HG03571 (cell line): ENCODE results near the gene SDK1.

Experiments
- ATAC-seq: cut with Tn5 transposase; IDR thresholded peaks from one replicate; pipeline ENCODE4 v1.9.1; 2021; ENCODE audit not compliant: unreplicated experiment

SDK1 gene

DNA sequence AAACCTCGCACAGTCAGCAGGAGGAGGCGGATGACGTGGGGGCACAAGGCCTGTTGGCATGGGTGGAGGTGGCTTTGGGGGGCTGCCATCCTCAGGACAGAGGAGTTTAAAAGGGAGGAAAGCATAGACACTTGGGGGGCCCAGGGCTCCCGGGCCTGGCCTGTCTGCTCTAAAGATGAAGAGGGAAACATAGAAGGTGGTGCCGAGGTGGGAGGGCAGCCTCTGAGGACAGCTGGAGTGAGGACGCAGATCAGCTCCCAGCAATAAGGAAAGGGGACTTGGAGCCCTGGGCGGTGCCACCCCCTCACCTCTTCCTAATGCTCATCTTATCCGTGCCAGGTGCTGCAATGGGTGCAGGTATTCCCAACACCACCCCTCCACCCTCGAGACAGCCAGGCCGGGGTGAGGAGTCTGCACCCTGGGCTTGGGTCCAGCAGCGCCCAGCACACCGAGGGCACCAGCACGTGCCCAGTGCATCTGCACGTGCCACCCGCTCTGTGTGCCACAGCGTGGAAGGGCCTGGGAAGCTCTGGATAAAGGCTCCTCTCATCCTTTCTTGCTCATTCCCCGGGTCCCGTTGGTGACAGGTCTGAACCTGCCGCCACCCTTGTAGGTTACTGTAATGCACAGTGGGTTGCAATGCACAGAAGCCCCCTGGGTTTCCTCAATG lies 815.0 kb downstream of the SDK1 start:
- no peak for ATAC-seq

DNA sequence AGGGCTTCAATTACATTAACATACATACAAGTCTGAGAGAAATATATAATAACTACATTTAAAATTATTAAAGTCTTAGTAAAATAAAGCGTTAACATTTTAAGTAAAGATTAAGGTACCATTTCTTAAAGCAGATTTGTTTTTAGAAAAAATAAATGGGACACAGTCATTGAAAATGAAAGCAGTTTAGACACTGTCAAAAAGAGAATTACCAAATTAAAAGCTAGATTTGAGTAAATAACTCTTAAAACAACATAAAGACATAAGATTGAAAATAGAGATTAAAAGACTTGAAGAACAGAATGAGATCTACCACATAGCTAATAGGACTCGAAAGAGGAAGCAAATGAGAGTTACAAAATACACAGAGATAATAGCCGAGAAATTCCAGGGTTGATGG lies 818.8 kb downstream of the SDK1 start:
- ATAC-seq = no peak

DNA sequence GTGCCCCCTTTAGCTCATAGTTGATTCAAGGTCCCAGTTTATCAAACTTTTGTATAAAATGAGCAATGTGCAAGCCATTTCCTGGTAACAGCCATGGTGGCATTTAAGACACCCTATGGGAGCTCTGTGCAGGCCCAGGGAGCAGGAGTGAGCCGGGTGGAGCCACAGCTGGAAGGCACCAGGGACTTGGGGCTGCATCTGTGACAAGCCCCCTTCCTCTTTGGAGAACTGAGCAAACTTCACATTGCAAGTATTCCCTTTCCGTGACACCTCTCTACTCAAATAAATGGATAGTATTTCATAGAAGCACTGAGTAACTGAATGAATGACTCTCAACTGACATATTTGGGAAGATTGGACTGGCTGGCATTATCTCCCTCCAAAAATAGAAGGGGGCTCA lies 822.3 kb downstream of the SDK1 start:
- ATAC-seq = no peak

DNA sequence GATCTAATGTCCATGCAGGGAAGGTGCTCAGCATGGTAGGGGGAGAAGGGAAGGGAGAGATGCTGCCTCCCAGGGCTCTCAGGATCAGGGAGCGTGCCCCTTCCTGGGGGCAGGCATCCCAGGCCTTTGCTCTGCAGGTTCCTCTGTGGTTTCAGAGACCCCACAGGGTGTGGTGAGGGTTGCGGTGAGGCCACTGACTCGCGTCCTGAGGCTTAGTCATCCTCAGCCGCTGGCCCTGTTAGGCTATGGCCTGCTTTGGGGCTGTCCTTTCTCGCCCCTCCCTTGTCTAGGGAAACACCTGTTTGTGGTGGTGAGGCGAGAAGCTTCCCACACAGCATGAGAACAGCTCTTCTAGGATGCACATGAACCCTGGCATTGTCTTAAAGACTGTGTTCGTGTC lies 822.8 kb downstream of the SDK1 start:
- ATAC-seq = no peak

DNA sequence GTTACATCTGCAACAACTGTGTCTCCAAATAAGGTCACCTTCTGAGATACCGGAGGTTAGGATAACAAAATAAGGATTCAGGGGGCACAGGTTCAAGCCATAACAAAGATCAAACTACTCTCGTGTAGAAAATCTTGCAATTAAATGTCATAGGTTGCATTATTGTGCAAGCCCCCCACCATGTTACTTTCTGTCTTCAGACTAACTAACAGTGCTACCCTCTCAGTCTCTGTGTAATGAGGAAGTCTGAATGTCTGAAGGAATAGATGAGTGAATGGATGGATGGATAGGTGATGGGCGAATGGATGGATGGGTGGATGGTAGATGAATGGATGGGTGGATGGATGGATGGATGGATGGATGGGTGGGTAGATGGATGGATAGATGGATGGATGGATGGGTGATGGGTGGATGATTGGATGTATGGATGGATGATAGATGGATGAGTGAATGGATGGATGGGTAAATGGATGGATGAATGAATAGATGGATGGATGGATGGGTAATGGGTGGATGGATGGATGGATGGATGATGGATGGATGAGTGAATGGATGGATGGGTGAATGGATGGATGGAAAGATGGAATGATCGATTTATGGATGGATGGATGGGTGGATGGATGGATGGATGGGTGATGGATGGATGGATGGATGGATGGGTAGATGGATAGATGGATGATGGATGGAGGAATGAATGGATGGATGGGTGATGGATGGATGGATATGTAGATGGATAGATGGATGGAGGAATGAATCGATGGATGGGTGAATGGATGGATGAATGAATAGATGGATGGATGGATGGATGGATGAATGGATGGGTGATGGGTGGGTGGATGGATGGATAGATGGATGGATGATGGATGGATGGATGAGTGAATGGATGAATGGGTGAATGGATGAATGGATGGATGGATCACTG lies 823.8 kb downstream of the SDK1 start:
- no peak for ATAC-seq

DNA sequence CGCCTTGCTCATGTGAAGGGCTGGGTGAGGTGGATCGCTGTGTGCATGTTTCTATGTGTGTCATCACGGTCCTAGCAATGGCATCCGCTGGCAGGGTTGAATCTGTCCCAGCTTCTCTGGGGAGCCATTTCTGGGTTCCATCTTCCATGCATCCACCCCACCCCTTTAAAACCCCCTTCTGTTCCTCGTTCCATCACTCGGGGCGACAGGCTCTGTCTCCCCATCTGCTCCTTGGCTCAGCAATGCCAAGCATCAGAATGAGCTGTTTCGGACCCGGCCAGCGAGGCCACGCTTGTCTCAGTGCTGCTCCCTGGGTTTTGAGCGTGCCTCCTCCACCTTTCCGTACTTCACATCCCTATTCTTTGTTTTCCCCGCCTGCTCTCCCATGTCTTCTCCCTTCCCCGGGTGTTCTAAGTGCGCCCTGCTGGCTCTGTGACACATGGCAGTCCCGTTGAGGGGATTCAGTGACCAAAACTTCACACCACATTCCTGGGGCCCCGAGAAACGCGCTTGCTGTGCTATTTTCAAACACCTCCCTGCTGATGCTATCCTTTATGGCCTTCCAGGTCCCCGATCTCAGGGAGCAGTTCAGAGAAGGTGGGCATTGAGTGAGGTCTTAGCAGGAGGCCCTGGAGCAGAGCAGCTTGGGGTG lies 827.0 kb downstream of the SDK1 start:
- no peak for ATAC-seq

DNA sequence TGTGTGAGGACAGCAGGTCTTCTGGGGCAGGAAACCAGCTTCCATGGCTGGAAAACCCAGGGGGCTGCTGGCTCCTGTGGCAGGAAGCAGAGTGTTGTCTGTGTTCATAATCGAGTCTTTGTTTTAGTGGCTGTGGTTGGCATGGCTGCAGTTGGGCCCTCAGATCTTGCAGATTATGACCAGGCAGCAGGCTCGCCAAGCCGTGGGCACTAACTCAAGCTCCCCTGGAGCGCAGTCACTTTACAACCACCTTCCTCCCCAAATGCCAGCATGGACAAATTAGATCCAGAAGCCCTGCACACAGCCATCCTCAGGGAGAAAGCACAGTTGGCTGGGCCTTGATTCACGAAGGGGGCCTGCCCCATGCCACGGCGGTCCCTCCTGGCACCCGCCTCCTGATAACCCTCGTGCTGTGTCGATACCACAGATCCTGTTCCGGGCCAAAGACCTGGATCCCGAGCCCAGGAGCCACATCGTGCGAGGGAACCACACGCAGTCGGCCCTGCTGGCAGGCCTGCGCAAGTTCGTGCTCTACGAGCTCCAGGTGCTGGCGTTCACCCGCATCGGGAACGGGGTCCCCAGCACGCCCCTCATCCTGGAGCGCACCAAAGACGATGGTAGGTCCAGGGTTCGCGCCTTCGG lies 828.5 kb downstream of the SDK1 start:
- no peak for ATAC-seq

DNA sequence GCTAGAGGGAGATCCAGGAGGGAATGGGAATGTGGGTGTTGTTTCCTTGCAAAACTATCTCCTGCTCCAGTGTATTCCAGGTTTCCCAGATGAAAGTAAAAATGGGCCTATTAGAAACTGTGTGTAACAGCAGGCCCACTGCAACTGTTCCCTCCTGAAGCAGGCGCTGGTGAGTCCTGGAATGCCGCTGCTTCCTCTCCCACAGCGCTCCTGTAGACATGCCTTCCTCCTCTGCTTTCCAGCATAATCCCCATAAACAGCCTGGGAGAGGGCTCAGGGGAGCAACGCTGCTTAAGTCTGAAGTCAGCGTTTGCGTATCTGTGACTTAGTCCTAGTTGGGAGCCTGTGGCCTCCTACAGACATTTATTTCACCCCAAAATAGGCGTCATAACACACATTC lies 830.0 kb downstream of the SDK1 start:
- no peak for ATAC-seq

DNA sequence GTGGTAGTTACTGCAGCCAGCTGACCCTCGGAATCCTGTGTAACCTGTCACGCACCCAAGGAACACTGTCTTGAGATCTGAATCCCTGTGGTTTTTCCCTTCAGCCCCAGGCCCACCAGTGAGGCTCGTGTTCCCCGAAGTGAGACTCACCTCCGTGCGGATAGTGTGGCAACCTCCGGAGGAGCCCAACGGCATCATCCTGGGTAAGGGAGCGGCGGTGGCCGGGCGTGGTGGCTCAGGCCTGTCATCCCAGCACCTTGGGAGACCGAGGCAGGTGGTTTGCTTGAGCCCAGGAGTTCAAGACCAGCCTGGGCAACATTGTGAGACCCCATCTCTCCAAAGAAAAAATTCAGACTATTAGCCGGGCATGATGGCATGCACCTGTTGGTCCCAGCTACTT lies 831.2 kb downstream of the SDK1 start:
- ATAC-seq = no peak

DNA sequence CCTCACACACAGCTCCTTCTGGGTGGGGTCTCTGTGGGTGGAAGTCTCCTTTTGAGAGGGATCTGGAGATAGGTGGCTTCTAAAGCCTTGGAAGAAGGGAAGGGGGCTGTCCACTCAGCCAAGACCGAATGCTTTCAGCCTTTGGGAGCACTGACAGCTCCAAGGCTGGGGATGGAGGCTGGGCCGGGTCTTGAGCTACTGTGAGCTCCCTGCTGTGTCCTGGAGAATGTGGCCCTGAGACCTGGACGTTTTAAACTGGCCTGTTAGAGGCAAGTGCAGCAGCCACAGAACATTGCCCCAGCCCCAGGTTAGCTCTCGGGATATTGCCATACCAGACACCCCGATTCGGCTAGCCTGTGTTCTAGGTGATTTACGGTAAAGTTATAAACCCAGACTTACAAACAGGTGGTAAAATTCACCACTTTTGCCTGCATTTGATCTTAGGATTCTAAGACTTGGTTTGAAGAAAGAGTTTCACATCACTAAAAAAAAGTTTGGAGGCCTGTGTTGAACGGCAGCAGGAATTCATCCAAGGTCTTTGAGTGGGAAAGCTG lies 832.5 kb downstream of the SDK1 start:
- ATAC-seq = no peak

DNA sequence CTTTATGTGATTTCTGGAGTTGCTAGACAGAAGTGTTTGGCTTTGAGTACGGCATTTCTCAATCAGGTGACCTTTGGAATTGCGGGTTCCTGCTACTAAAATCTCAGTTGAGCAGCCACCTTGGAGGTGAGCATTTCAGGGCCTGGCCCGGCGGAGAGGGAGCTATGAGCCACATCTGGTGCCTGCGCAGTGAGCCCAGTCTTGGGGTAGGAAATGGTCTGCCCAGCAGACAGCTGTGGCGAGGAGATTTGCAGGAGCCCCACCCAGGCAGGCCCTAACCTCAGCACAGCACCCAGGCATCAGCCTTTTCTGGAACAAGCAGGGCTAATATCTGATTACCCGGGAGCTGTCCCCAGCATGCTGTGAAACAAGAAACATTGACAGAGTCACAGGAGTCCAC lies 833.2 kb downstream of the SDK1 start:
- no peak for ATAC-seq

DNA sequence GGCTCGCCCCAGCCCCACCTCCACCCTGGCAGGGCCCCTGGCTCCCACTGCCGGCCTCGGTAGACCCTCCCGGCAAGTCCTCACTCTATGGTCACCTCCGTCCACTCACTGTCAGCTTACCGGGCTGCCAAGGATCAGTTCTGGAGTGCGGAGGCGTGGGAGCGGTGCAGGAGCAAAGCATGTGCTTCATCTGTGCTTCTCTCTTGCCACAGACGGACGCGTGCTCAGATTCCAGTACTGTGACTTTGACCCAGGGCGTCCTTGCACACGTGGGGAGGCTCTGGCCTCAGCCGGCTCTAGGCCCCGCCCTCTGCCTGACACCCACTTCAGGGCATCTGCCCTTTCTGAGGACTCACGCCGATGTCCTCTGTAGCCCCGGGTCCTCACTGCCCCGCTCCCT lies 833.6 kb downstream of the SDK1 start:
- no peak for ATAC-seq

DNA sequence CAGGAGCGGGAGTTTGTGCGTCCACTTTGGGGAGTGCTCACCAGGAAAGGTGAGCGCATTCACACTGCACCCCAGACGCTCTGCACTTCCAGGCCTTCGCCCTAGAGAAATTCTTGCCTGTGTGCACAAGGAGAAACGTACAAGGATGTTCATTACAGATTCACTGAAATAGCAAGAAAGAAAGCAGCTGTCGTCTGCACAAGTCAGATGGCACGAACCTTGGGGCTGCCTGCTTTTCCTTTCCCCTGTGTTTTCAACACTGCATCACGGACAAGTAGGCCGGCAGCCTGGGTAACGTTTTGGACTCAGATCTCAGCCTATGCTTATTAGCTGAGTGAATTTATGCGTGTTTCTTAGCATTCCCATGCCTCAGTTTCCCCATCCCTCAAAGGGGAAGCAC lies 834.2 kb downstream of the SDK1 start:
- ATAC-seq = no peak

DNA sequence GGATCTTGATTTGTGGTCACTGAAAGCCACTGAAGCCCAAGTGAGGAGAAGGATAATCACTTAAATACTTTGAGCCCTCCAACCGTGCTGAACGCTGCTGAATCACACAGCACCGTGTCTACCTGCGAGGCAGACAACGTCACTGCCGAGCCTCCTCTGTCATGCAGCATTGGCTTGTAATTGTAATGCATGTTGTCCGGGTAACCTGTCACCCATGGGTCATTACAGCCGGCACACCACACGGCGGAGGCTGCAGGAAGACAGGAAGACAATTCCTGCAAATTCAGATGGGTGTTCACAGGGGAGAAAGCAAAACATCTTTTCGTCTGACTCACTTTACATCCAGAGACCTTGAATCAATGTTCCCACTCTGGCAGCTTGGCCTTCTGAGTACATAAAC lies 835.0 kb downstream of the SDK1 start:
- ATAC-seq = no peak

DNA sequence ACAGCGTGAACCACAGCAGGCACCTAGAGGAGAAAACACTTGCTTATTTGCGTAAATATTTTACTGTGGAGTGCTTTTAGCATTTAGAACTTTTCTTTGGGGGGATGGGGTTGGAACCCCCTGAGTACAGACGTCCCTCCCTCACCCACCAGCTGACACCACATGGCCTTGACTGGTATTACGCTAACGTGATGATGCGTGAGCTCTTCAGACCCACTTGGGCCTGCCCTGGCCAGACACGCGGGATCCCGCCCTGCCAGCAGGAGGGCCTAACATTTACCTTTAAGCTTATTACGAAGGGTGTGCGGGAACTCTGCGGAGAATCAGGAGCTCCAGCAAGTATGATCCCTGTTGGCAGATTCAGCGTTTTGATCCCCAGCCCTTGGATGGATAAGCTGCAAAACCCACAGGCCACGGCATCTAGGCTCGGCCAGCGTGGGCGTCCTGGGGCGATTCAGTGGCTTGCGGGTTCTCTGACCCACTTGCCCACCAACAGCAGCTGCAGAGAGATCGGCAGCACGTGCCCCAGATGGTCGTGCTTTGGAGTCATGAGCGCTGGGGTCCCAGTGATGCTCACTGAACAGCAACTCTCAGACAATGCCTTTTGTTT lies 835.6 kb downstream of the SDK1 start:
- ATAC-seq = no peak

DNA sequence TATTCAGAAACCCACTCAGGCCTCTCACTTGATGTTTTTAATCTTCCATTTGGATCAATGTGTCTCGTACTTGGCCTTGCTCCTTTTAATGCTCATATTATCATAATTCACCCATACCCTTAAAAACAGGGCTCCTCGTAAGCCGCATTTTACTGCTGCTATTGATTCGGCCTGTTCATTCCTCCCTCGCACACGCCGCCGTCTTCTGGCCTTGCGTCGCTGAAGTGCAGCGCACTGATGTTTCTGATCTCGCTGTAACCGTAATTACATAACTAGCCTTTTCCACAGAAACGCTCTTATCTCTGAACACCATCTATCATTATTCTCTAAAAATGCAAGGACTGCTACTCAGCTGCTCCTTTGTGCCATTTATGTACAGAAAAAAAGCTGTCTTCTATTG lies 836.5 kb downstream of the SDK1 start:
- ATAC-seq = no peak

DNA sequence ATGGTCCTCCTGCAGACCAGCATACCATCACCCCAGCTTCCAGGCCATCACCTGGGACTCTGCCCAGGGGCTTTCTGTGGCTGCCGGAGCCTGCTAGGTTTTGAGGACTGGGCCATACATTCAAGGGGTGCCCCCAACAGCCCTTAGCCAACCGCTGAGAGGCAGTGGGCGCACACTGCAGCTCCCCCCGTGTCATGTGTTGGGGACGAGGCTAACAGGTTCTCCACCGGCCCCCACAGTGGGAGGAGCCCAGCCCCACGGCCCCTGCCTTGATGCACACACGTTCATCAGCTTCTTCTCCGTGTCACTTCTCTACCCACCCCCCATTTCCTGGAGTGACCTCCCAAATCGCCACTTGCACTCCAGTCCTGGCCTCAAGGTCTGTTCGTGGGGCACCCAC lies 837.8 kb downstream of the SDK1 start:
- no peak for ATAC-seq

DNA sequence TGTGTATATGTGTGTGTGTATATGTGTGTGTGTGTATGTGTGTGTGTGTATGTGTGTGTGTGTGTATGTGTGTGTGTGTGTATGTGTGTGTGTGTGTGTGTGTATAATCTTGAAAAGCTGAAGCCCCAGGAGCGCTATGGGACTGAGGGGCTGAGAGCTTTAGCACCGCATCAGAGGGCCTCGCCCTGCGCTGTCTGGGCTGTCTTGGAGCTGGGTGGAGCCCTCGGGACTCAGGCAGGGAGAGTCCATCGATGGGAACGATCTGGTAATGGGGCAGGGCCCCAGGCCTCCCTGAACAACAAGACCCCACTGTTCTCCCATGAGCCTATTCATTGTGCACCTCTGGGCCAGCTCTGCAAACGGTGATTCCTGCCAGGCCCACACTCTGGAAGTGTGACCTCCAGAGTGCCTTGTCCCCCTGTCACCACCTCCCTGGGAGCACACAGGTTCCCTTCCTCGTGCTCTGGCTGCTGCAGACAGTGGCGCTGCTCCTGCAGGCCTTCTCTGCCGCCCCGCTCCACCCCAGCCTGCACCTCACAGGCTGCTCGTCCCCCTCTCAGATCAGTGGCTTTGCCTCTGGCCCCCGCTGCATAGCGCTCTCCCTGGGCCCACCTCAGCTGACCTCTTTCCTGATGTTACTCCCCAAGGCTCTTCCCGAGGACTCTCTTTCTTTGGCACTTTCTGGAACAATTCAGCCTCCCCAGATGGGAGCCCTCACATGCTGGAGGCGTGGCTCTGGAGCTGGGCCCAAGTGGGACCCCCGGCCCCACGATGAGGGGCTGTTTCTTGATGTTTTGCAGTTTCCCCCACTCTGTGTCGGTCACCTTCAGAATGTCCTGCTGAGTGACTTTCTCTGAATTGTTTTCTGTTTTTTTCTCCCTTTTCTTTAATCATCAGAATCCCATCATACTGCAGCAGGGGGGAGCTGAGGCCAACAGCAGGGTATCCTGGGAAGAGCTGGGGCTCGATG lies 838.9 kb downstream of the SDK1 start:
- ATAC-seq = no peak

DNA sequence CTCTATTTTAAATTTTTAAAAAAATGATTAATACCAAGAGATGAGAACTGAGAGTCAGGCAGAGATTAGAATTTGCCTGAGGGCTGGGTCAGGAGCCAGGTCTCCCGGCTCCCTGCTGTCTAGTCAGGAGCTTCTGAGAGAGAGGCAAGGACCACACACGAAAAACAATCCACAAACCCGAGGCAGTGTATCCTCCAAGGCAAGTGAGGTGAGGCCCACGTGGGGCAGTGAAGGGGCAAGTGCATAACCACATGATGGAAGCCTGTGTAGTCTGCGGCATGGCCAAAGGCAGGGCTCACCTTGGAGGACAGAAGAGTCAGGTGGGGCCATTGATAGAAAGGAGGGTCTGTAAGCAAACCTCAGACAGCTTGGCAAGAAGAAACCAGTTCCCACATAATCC lies 839.9 kb downstream of the SDK1 start:
- ATAC-seq = no peak

DNA sequence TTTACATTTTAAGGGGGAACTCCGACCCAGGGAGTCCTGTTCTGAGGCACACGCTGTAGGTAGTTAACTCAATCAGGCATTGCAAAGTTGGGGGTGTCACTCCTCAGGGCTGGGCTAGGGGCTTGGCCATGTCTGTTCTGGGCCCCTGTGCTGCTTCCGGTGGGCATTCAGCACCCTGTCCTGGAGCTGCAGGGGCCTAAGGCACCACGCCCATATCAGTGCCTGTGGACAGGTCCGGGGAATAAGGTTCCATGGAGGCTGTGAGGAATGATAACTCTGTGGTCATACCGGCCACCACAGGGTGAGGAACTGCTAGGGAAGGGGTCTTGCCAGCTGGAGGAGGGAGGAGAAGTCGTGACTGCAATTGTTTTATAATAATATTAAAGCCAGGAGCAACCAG lies 842.0 kb downstream of the SDK1 start:
- no peak for ATAC-seq
